Hepatocyte (in vitro differentiated cells): ENCODE results near the gene CDC14B. TPM values are rescaled to one million over a fixed set of nuclear protein-coding genes. Genes with fewer than 3 reads are reported as not detected.

Experiments
- DNase-seq: peaks from one replicate; pipeline ENCODE4 v3.0.0-alpha.2; 2016; ENCODE audit warnings: low spot score
- H2AFZ ChIP-seq: fragments of 200-600 bp; sonication (generic); 2 replicates; pipeline ENCODE4 v1.6.0; 2016; ENCODE audit warnings: antibody characterized with exemption, mild to moderate bottlenecking
- H3K27ac ChIP-seq: fragments of 200-600 bp; sonication (generic); 2 replicates; pipeline ENCODE4 v1.5.1; 2016; ENCODE audit warnings: mild to moderate bottlenecking
- H3K27me3 ChIP-seq: fragments of 200-600 bp; sonication (generic); 2 replicates; pipeline ENCODE4 v1.6.1; 2016
- H3K36me3 ChIP-seq: fragments of 200-600 bp; sonication (generic); replicated peaks from 2 replicates; pipeline ENCODE4 v1.5.1; 2016; ENCODE audit warnings: low read depth; ENCODE audit not compliant: insufficient read depth
- H3K4me1 ChIP-seq: fragments of 200-600 bp; sonication (generic); 2 replicates; pipeline ENCODE4 v1.5.1; 2016; ENCODE audit warnings: mild to moderate bottlenecking, moderate library complexity; ENCODE audit not compliant: insufficient read depth
- H3K4me2 ChIP-seq: fragments of 200-600 bp; sonication (generic); 2 replicates; pipeline ENCODE4 v1.6.0; 2016
- H3K4me3 ChIP-seq: fragments of 200-600 bp; sonication (generic); 2 replicates; pipeline ENCODE4 v1.5.1; 2016; ENCODE audit warnings: mild to moderate bottlenecking
- H3K79me2 ChIP-seq: fragments of 200-600 bp; sonication (generic); 2 replicates; pipeline ENCODE4 v1.6.0; 2017; ENCODE audit warnings: mild to moderate bottlenecking
- H3K9me2 ChIP-seq: fragments of 200-600 bp; sonication (generic); replicated peaks from 2 replicates; pipeline ENCODE4 v1.6.0; 2017; ENCODE audit warnings: mild to moderate bottlenecking; ENCODE audit not compliant: insufficient read depth
- H3K9me3 ChIP-seq: fragments of 200-600 bp; sonication (generic); 2 replicates; pipeline ENCODE4 v1.5.1; 2016; ENCODE audit warnings: low read depth, mild to moderate bottlenecking
- H4K20me1 ChIP-seq: fragments of 200-600 bp; sonication (generic); 2 replicates; pipeline ENCODE4 v1.6.0; 2016; ENCODE audit warnings: mild to moderate bottlenecking; ENCODE audit not compliant: insufficient read depth, poor library complexity, severe bottlenecking
- EZH2 ChIP-seq: fragments of 200-600 bp; sonication (generic); IDR thresholded peaks from 2 replicates; pipeline ENCODE4 v1.6.1; 2016; ENCODE audit warnings: antibody characterized with exemption, mild to moderate bottlenecking, borderline replicate concordance
- EZH2phosphoT487 ChIP-seq: fragments of 200-600 bp; sonication (generic); IDR thresholded peaks from one replicate; pipeline ENCODE4 v1.6.1; 2018; ENCODE audit warnings: antibody characterized with exemption, mild to moderate bottlenecking, low read depth, moderate library complexity; ENCODE audit not compliant: unreplicated experiment, severe bottlenecking
- WGBS: methylation state at CpG from one replicate; pipeline ENCODE4 v1.1.6; 2016; ENCODE audit warnings: low lambda C conversion rate; ENCODE audit errors: missing lambda C conversion rate; 5-methylcytosine and 5-hydroxymethylcytosine counted together
- polyA plus RNA-seq: library from polyadenylated mRNA; unstranded; fragments of >200 nt; fragmentation: Nextera tagmentation; extraction: Ambion mirVana; gene quantifications from 2 replicates; pipeline ENCODE4 v1.2.1, GENCODE V29; 2016
- total RNA-seq: library from RNA; depleted of rRNA; stranded (reverse); fragments of >200 nt; gene quantifications from 2 replicates; pipeline ENCODE4 v1.2.3, GENCODE V29; 2014
- TF ChIP-seq, protein P1 (sequence below): fragments of 200-600 bp; sonication (generic); IDR thresholded peaks from 2 replicates; pipeline ENCODE4 v1.5.1; 2016; ENCODE audit warnings: antibody characterized with exemption, mild to moderate bottlenecking; ENCODE audit not compliant: poor library complexity

CDC14B gene
- total and polyA plus RNA-seq, 2 experiments from 2014 or later, result 15.1 to 33.4 TPM

- no peak overlapping the region for H3K4me2 ChIP-seq
- no peak for TF ChIP-seq EZH2phosphoT487
- no peak for TF ChIP-seq EZH2
- TF ChIP-seq, protein P1, sequence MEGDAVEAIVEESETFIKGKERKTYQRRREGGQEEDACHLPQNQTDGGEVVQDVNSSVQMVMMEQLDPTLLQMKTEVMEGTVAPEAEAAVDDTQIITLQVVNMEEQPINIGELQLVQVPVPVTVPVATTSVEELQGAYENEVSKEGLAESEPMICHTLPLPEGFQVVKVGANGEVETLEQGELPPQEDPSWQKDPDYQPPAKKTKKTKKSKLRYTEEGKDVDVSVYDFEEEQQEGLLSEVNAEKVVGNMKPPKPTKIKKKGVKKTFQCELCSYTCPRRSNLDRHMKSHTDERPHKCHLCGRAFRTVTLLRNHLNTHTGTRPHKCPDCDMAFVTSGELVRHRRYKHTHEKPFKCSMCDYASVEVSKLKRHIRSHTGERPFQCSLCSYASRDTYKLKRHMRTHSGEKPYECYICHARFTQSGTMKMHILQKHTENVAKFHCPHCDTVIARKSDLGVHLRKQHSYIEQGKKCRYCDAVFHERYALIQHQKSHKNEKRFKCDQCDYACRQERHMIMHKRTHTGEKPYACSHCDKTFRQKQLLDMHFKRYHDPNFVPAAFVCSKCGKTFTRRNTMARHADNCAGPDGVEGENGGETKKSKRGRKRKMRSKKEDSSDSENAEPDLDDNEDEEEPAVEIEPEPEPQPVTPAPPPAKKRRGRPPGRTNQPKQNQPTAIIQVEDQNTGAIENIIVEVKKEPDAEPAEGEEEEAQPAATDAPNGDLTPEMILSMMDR, result no peak
- no peaks in the 10 kb centered on the region for H3K9me3 ChIP-seq
- H3K4me1 ChIP-seq, result peaks cover 7% of the 10 kb centered on the region
- no peaks in the 10 kb centered on the region for H3K27me3 ChIP-seq
- H3K27ac ChIP-seq, result no peak overlapping the region
- no peaks in the 10 kb centered on the region for H3K36me3 ChIP-seq
- DNase-seq, result no peak
- H2AFZ ChIP-seq, result no peak overlapping the region
- no peaks in the 10 kb centered on the region for H4K20me1 ChIP-seq
- no peaks in the 10 kb centered on the region for H3K9me2 ChIP-seq
- H3K4me3 ChIP-seq, result no peak overlapping the region
- 87% methylated on average over 5 of the region's 8 CpGs for WGBS
- no peaks in the 10 kb centered on the region for H3K79me2 ChIP-seq
Observed at GRCh38 chr9:96494215-96494800, 125.3 kb downstream of the CDC14B start.

DNA sequence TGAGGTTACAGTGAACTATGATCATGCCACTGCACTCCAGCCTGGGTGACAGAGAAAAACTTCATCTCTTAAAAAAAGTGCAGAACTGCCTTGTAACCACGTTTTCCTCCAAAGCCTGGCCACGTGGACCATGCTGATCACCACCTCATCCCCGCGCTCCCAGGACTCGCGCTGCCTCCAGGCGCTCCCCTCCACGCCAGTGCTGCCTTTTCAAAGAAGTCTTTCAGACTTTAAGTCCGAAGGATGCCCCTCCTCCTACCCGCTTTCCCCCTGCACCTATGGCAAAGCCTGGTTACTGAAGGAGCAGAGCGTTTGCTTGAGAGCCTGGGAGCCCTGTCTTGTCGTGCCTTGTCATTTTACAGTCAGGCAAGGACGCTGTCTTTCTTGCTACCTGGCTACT lies 125.9 kb downstream of the CDC14B start:
- no peak for DNase-seq
- H3K27me3 ChIP-seq, result no peaks in the 10 kb centered on the region
- H3K79me2 ChIP-seq, result no peaks in the 10 kb centered on the region
- no peaks in the 10 kb centered on the region for H3K9me2 ChIP-seq
- H4K20me1 ChIP-seq, result no peaks in the 10 kb centered on the region
- 93% methylated on average over 13 of the region's 13 CpGs for WGBS
- no peak overlapping the region for H3K4me3 ChIP-seq
- H3K9me3 ChIP-seq, result no peaks in the 10 kb centered on the region
- no peak overlapping the region for H3K4me2 ChIP-seq
- peaks cover 7% of the 10 kb centered on the region for H3K4me1 ChIP-seq
- TF ChIP-seq EZH2phosphoT487 (no peak), EZH2 (no peak)
- TF ChIP-seq, protein P1, result no peak
- no peak overlapping the region for H2AFZ ChIP-seq
- H3K36me3 ChIP-seq, result no peaks in the 10 kb centered on the region
- no peak overlapping the region for H3K27ac ChIP-seq

- DNase-seq, result no peak
- Histone ChIP-seq H3K9me2 (no peaks in the 10 kb centered on the region), H3K4me1 (peaks cover 7% of the 10 kb centered on the region), H3K4me2 (no peak overlapping the region), H3K4me3 (no peak overlapping the region), H3K36me3 (no peaks in the 10 kb centered on the region), H3K79me2 (no peaks in the 10 kb centered on the region), H3K9me3 (no peaks in the 10 kb centered on the region), H2AFZ (no peak overlapping the region), H3K27me3 (no peaks in the 10 kb centered on the region), H3K27ac (no peak overlapping the region), H4K20me1 (no peaks in the 10 kb centered on the region)
- TF ChIP-seq EZH2, result no peak
- TF ChIP-seq EZH2phosphoT487, result no peak
- TF ChIP-seq, protein P1, result no peak
- WGBS, result 94% methylated on average over 12 of the region's 12 CpGs
Observed at GRCh38 chr9:96492993-96493531, 126.6 kb downstream of the CDC14B start.
